CD1c-positive myeloid dendritic cell (primary cell): Measurements from ENCODE around the gene STAC.
"Not testable (repeated sequence)": the region's sequence is repeated elsewhere in the genome, so short reads cannot be mapped to it uniquely, and the experiment has no call there.

Source experiments
- DNase-seq: peaks from one replicate; pipeline ENCODE4 v3.0.0-alpha.2; 2016; ENCODE audit errors: extremely low spot score

The STAC gene

GRCh38 chr3:36520241-36521006 lies 140.1 kb downstream of the STAC start:
- DNase-seq, result no peak

GRCh38 chr3:36521007-36521379 lies 140.7 kb downstream of the STAC start:
- no peak for DNase-seq

- no peak for DNase-seq
Observed at GRCh38 chr3:36524560-36524959, 144.3 kb downstream of the STAC start.

DNA sequence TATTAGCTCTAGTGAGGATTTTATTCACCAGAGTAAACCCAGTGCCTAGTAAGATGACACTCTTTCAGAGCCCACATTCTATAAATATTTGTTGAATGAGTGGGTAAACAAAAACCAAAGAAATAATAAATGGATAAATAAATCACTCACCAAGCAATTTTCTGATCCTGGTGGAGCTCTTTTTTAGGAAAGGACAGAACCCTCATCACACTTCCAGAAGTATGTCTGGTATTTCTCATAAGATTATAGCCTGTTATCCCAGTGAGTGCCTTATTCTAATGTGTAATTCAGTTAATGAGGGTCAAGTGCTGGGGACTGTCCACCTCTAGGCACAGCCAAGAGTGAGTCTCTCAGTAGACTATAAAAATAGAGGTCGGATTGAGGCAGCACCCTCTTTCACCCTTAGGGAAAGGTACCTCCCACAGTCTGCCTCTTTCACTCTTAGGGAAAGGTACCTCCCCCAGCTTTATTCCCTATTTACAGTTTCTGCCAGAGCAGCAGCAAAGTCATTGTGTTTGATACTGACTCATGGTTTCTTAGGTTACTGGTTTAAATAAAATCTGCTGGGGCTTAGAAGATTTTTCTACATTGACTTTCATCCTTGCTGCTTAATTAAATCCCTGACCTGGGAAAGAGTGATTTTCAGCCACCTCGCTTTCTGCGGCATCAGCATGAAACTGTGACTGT lies 145.0 kb downstream of the STAC start:
- no peak for DNase-seq

GRCh38 chr3:36538136-36538749 lies 157.9 kb downstream of the STAC start:
- DNase-seq, result no peak

DNA sequence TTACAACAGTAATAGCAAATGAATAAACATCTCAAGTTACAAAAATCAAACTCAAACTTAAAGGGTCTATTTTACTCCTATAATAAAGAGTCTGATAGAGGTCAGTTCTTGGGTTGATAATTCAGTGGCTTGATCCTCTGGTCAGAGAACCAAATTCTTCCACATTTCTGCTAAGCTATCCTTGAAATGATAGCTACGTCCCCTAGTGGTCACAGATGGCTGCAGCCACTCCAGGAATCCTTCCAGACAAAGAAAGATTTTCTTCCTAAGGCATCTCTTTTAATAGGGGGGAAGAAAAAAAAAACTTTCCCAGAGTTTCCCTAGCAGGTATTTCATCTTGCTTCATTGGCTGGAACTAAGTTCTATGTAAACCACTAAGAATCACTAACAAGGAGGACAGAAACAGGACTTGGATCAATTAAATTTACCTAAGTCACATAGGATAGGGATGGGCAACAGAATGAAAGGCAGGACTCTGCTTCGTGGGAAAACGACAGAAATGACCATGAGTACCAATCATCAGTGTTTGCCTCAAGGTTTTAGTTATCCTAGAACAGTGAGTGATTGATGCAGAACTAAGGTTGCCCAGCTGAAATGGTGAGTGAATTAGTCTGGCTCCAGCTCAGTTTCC lies 160.7 kb downstream of the STAC start:
- peak; percentile 29 for DNase-seq

- DNase-seq, result no peak
Observed at GRCh38 chr3:36542186-36542585, 161.9 kb downstream of the STAC start.

GRCh38 chr3:36543276-36543997 lies 163.1 kb downstream of the STAC start:
- no peak for DNase-seq

- no peak for DNase-seq
Observed at GRCh38 chr3:36546226-36546625, 165.9 kb downstream of the STAC start.

DNA sequence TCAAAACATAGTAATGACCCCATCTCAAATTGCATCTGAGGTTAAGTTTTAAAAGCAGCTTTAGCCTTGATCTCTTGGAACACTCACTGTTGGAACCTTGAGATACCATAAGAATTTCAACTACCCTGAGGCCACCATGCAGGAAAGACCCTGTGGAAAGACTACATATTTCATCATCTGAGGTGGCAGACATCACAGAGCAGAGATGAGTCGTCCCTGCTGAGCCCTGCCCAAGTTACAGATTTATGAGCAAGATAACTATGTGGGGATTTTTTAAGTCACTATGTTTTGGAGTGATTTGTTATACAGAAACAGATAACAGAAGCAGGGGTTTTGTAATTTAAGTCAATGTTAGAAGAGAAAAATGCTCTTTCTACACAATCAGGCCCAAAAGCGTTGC lies 168.4 kb downstream of the STAC start:
- DNase-seq, result no peak

DNA sequence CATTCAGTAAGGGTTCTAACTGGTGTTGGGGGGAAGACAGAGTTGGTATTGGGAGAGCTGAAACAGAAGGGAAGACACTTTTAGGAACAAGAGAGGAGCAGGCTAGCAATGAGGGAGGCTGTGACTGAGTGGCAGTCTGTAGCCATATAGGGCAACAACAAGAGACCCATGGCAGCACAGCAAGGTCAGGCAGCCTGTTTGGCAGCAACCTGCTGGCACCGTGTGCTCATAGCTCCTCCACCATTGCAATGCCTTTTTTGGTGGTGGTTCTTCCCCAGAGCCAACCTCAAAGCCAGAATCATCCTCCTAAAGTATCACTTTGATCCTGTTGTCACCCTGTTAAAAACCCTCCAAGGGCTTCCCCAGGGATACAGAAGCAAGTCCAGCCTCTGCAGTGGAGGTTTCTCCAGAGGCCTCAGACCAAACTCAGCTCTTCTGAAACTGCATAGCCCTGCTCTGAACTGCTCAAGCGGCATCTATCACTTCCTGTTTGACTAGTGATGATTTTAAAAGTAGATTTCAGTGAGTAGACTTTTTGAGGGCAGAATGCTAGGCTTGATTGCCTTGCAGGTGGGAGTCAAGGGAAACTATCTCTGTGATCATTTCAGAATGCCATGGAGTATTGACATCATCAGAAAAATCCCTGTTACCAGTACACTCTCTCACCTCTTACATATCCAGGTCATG lies 176.9 kb downstream of the STAC start:
- no peak for DNase-seq

DNA sequence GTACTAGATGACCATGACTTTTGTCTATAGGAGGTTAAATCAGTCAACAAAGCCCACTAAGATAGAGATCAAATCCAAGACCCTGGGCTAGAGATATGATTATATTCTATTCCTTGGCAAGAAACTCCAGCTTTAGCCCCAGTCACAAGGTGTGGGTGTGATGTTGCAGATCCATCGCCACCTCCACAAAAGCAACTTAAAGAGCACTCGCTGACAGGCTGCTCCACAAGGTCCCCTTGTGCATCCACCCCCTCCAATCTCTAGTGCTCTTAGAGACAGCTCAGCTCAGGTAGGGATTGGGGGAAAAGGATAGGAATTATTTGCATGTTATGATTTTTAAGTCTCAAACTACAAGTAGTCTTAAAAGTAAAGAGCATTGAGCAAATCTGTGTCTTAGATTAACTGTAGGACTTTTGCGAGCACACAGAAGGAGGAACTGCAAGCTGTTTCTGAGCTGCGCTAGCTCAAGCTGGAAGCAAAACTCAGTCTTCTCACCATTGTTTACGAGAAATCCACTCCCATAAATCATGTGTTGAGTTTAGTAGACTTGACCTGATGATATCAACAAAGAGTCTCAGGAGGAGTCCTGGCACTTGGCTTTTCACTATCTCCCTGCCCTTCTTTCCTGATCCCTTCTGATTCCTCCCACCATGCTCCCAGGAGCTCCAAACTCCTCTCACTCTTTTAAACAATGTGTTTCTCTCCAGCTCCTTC lies 177.6 kb downstream of the STAC start:
- DNase-seq, result no peak

GRCh38 chr3:36558961-36559360 lies 178.7 kb downstream of the STAC start:
- no peak for DNase-seq

DNA sequence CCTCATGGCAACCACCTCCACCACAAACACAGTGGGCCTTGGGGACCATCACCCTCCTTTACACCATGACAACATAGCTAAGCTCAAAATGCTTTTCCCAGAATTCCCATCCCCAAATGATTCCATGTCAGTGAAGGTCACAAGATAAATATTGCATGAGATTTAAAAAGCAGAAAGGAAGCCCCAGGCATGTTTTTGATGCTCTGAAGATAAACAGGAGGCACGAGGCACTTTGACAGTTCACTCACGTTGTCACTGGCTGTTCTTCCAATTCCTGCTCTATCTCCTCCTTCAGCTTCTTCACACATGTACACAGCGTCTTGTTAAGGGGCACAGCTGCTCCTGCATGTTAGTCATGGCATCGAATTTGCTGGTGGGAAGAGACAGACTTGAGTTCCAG lies 180.4 kb downstream of the STAC start:
- DNase-seq, result no peak

DNA sequence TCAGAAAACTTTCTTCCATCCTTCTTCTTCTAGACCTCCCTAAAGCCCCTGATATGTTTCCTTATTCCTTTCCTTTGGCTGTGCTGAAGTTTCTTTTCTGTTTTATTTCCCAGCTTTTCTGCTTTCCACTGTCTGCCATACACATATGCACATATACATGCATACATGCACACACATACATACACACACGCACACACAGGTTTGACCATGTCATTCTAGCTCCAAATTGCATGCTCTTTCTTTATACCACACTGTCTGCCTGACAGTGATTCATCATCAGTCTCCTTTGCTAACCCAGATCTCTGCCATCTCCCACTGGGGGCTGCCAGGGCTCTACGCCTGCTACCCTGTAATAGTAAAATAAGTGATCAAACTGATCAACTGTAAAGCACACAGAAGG lies 181.3 kb downstream of the STAC start:
- no peak for DNase-seq

GRCh38 chr3:36562945-36563344 lies 182.6 kb downstream of the STAC start:
- no peak for DNase-seq

DNA sequence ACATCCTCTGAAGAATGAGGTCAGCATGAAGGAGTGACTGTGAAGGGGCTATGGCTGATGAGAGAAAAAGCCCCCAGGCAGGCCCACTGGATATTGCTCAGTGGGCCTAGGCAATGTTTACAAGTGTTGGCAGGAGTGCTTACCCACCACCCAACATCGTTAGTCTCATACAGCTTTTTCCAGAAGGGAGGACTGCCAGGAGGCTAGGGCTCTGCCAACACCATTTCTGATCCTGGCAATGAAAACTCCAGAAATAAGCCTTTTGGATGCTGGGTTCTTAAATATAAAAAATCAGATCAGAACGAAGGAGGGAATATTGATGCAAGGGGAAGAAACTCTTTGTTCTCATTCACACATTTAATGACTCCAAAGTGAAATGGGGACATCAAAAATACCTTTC lies 194.9 kb downstream of the STAC start:
- DNase-seq, result no peak

- not testable (repeated sequence) for DNase-seq
Observed at GRCh38 chr3:36578418-36578817, 198.1 kb downstream of the STAC start.

DNA sequence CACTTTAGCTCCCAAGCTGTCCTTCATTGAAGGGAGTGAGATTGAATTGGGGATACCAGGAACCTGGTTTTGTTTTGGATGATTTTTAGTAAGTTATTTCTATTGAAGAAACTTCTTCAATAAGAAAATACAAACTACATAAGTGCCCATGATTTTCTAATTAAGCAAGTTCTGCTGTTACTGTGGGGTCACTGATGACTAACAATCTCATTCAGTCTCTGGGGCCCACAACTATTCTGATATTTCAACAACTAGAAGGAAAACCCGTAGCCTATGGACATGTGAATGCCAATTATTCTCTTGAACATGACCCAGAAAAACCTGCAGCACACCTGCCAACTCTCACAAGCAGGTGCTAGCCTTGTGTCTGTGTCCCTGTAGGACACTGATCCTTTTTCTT lies 199.4 kb downstream of the STAC start:
- no peak for DNase-seq

DNA sequence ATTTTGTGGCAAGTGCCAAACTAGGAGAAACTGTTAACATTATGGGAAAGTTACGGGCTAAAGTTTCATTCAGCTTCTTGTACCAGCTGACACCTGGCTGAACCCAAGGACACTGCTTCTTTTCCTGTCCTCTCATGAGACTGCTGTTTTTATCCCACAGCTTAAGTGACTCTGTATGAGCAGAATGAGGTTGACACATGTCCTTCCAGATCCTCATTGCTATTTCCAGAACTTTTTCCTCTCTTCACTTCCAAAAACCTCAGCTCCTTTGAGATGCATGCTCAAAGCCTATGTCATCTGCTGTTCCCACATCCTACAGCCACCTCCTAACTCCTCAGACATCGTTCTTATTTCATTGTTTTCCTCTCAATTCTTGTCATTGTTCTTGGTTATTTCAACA lies 200.4 kb downstream of the STAC start:
- DNase-seq, result no peak

- no peak for DNase-seq
Observed at GRCh38 chr3:36591959-36592358, 211.7 kb downstream of the STAC start.
